Measurements from ENCODE around the gene TMEM41A.
"Not testable (repeated sequence)": the region's sequence is repeated elsewhere in the genome, so short reads cannot be mapped to it uniquely, and the experiment has no call there.

The TMEM41A gene

GRCh38 chr3:185486394-185486793 is 12.4 kb downstream of the TMEM41A start:
- no peak for DNase-seq

DNA sequence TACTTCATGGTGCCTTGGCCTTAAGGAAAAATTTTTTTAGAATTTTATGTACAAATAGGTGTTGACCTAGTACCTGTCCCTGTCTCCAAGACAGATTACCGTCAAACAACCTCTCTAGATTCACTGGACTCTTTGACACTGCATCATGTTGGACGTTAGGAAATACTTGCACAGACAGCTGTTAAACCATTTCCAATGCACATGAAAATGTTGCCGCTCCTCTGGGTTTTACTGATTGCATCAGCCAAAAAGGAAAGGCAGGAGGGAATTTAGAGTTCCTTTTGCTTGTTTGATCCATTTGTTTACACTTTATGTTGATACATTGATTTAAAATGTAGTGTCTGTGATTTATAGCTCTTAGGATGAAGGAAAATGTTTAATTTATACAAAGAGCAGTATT is 14.5 kb downstream of the TMEM41A start:
- no peak for DNase-seq

DNA sequence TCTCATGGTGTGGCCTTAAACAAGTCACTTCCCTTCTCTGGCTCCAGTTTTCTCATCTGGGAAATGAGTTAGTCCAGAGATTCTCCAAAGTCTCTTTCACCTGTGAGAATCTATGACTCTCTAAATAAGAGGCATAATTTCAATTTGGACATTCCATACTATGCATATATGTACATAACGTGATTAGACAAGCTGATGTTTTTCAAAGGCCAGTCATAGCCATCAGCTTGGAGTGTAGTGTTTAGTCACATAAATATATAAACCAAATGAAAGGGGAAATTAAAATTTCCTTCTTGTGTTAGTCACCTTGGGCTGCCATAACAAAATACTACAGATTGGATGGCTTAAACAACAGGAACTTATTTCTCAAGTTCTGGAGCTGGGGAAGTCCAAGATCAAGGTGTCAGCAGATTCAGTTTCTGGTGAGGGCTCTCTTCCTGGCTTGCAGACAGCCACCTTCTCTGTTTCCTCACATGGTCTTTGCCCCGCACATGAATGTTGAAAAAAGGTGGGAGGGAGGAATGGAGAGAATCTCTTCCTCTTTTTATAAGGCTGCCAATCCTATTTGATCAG is 19.4 kb downstream of the TMEM41A start:
- no peak for DNase-seq

DNA sequence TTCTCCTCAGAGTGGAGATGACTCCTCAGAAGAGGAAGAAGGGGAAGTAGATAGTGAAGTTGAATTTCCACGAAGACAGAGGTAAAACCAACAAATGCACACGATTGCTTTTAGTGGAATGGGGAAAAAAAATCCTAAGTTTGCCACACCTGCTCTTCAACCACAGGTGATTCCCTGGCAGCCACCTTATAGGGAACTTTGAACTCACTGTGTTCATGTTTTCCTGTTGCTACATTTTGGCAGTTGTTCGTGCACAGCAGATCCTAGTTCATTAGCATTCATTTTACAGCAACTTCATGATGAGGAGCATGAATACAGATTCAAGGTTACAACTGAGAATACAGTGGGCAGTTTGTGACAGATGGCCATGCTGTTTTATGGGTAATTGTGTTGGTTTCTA is 21.5 kb downstream of the TMEM41A start:
- DNase-seq, result no peak

DNA sequence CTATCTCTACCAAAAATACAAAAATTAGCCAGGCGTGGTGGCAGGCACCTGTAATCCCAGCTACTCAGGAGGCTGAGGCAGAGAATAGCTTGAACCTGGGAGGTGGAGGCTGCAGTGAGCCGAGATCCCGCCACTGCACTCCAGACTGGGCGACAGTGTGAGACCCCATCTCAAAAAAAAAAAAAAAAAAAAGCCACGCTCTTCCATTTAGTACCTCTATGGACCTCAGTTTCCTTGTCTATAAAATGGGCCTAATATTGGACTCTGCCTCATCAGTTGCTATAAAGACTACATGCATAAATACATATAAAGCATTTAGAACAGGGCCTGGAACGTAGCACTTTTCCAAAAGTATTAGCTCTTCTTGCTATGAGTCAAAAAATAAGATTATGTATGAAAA is 23.9 kb downstream of the TMEM41A start:
- not testable (repeated sequence) for DNase-seq

DNA sequence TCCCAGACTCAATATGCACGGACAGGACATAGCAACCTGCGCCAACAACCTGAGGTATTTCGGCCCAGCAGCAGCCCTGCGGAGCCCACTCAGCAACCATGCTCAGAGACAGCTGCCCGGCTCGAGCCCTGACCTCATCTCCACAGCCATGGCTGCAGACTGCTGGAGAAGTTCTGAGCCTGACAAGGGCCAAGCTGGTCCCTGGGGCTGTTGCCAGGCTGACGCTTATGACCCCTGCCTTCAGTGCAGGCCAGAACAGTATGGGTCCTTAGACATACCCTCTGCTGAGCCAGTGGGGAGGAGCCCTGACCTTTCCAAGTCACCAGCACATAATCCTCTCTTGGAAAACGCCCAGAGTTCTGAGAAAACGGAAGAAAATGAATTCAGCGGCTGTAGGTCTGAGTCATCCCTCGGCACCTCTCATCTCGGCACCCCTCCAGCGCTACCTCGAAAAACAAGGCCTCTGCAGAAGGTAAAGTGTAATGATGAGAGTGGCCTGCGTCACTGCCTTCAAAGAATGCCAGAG is 25.5 kb downstream of the TMEM41A start:
- no peak for DNase-seq

DNA sequence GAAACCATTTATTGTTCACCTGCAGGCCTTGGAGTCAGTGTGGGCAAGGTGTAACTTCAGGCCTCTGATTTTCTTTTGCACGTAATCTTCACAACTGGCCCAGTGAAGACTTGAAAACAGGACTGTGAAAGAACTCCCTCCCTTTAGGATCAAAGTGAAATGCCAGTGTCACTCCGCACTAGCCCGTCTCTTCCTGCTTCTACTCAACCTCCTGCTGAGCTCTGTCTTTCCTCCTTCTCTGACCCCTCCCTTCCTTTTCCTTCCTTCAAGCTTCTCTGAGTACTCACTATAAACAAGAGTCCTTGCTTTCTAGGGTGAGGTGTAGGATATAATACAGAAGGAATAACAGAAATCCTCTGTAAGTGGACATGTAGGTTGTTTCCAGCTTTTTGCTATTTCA is 28.5 kb downstream of the TMEM41A start:
- no peak for DNase-seq

GRCh38 chr3:185469542-185469941 is 29.3 kb downstream of the TMEM41A start:
- DNase-seq, result no peak

DNA sequence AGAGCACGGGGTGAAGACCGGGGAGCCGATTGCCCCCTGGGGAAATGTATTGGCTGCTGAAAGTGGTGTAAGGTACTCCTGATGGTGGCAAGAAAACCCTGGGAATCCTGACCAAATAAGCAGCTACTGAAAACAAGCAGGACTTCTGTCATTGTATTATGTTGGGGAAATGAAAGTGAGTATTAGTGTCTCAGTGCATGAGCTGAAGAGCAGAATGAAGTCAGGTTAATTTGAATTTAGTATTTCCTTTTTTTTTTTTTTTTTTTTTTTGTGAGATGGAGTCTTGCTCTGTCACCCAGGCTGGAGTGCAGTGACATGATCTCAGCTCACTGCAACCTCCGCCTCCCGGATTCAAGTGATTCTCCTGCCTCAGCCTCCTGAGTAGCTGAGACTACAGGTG is 32.7 kb downstream of the TMEM41A start:
- not testable (repeated sequence) for DNase-seq

DNA sequence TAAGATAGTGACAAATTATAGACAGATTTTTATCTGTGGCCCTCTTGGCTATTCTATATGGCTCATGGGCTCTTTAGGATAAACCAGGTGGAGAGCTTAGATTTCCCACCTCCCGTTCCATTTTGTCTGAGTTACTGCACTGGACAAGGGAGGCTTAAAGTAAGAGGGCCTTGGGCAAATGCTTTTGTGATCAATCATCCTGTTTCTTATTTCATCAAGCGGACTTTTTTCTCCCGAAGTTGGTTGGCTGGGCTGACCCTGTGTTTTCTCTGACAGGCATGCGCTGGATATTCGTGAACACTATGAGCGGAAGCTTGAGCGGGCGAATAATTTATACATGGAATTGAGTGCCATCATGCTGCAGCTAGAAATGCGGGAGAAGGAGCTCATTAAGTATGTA is 33.4 kb downstream of the TMEM41A start:
- no peak for DNase-seq

DNA sequence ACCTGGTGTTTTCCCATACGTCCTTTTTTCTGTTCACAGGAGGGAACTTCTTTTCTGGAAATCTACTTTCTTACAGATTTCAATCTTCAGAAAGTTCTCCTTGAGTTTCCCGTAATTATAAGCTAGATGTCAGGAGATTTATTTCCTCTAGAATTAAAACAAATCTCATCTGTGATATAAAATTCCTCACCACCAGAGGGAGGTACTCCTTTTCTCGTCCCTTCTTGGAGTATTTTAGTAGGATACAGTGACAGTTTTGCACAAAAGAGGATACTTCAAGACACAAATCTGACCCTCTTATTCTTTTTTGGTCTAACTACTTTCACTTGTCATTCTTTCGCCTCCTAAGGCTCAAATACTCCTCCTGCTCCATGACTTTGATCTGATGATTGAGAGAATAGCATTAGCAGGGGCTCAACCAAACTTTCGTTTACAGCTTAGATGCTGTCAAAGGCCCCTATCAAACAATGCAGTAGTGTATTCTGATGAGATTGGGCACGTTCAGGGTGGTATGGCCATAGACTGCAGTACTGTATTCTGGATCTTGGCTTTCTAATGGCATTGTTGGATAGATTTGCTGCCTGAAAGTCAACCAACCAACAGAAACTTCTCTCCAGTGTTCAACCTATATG is 38.0 kb downstream of the TMEM41A start:
- DNase-seq, result no peak

DNA sequence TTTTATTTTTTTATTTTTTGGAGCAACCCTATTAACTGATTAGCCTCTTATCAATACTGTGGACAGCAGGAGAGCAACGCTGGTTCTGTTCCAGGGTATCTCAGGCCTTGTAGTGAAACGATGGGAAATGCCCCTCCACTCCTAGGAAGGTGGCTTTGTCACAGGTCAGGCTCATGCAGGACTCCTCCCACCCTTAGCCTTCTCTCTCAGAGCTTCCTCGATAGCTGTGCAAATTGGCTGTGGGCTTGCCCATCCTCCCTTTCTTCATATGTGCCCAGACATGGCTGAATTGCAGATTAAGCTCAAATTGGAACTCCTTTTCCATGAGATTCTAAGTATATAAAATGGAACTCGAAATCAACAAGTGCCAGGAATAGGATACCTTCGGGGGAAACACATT is 38.5 kb downstream of the TMEM41A start:
- DNase-seq, result no peak

DNA sequence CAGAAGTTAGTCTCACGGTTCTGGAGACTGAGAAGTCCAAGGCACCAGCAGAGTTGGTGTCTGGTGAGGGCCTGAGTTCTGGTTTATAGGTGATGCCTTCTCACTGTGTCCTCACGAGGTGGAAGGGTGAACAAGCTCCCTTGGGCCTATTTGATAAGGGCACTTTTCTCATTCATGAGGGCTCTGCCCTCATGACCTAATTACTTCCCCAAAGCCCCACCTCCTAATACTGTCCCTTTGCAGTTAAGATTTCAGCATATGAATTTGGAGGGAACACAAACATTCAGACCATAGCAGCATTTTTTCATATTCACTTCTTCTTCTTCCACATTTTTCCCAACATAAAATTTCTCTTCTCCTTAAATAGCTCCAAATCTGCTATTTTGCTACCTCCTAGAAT is 41.5 kb downstream of the TMEM41A start:
- DNase-seq, result no peak

- DNase-seq, result not testable (repeated sequence)
Observed at GRCh38 chr3:185451432-185451831, 47.4 kb downstream of the TMEM41A start.

DNA sequence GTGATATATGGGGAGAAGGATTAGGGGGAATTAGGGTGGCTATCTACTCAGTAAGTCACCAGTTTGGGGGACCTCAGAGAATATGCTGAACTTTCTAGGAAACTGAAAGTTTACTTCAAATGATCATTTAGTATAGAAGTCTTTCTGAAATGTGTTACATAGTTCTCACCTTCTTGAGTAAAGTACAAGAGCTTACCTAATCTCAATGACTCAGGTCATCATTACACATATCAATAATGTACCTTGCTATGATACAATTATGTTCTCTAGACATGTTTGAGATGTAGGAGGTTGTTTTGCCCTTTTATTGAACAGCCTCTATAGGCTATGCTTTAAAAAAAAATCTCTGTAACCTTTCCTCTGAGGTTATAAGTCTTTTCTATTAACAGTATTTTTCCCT is 50.7 kb downstream of the TMEM41A start:
- DNase-seq, result no peak

- DNase-seq, result no peak
Observed at GRCh38 chr3:185444329-185444728, 54.5 kb downstream of the TMEM41A start.

- DNase-seq, result no peak
Observed at GRCh38 chr3:185442031-185442430, 56.8 kb downstream of the TMEM41A start.

GRCh38 chr3:185439745-185440466 is 58.9 kb downstream of the TMEM41A start:
- DNase-seq, result no peak
